ENCODE measurements around the gene EPB41L2. TPM values are rescaled to one million over a fixed set of nuclear protein-coding genes. Genes with fewer than 3 reads are reported as not detected.
"Not testable (repeated sequence)": the region's sequence is repeated elsewhere in the genome, so short reads cannot be mapped to it uniquely, and the experiment has no call there.

EPB41L2 gene
- total RNA-seq, 1 donor from 2014 or later = 61.8 TPM

GRCh38 chr6:130920969-130921368 lies 142.1 kb downstream of the EPB41L2 start:
- peaks cover 4% of the 10 kb centered on the region for H3K9me3 Mint-ChIP-seq
- H3F3A ChIP-seq (ENCODE audit: low read depth) = no peaks in the 10 kb centered on the region
- no peak for TF ChIP-seq CTCF (IDR thresholded peaks at IDR 0.05)
- no peak for TF ChIP-seq EZH2 (IDR thresholded peaks at IDR 0.05)
- no peak for TF ChIP-seq EZH2phosphoT487 (IDR thresholded peaks at IDR 0.05)
- no peaks in the 10 kb centered on the region for H3K9me3 ChIP-seq (ENCODE audit: low read depth)
- H3K27me3 Mint-ChIP-seq (ENCODE audit: insufficient read depth, low read depth) = peaks cover 8% of the 10 kb centered on the region
- no peak overlapping the region for H3K27ac ChIP-seq
- no peaks in the 10 kb centered on the region for H3K36me3 ChIP-seq
- H3K4me2 ChIP-seq = no peak overlapping the region
- no peak for DNase-seq (ENCODE audit: low spot score)
- H3K79me2 ChIP-seq (ENCODE audit: low read depth) = no peaks in the 10 kb centered on the region
- peaks cover 14% of the 10 kb centered on the region for H3K36me3 Mint-ChIP-seq
- no peak overlapping the region for H3K4me3 Mint-ChIP-seq
- H3K27ac Mint-ChIP-seq = no peak overlapping the region
- H2AFZ ChIP-seq (replicated peaks) = no peak overlapping the region
- no peak overlapping the region for H3K4me3 ChIP-seq
- no peaks in the 10 kb centered on the region for H4K20me1 ChIP-seq (ENCODE audit: low read depth)
- peaks cover 4% of the 10 kb centered on the region for H3K4me1 Mint-ChIP-seq
- no peak overlapping the region for H3K9ac ChIP-seq
- no peaks in the 10 kb centered on the region for H3K27me3 ChIP-seq
- H3K4me1 ChIP-seq = no peaks in the 10 kb centered on the region

- Mint-ChIP-seq H3K9me3 (peaks cover 7% of the 10 kb centered on the region), H3K36me3 (peaks cover 11% of the 10 kb centered on the region), H3K4me3 (no peak overlapping the region), H3K4me1 (no peaks in the 10 kb centered on the region), H3K27ac (no peak overlapping the region), H3K27me3 (ENCODE audit: insufficient read depth, low read depth) (peaks cover 2% of the 10 kb centered on the region)
- no peak overlapping the region for H3K4me3 ChIP-seq
- no peaks in the 10 kb centered on the region for H3K27me3 ChIP-seq
- no peaks in the 10 kb centered on the region for H3K4me1 ChIP-seq
- H3K9me3 ChIP-seq (ENCODE audit: low read depth) = no peaks in the 10 kb centered on the region
- H3K36me3 ChIP-seq = no peaks in the 10 kb centered on the region
- H3K27ac ChIP-seq = no peak overlapping the region
- H3K4me2 ChIP-seq = no peak overlapping the region
- no peak for TF ChIP-seq CTCF (IDR thresholded peaks at IDR 0.05)
- TF ChIP-seq EZH2phosphoT487 (IDR thresholded peaks at IDR 0.05) = no peak
- TF ChIP-seq EZH2 (IDR thresholded peaks at IDR 0.05) = no peak
- no peak overlapping the region for H3K9ac ChIP-seq
- no peaks in the 10 kb centered on the region for H3F3A ChIP-seq (ENCODE audit: low read depth)
- H3K79me2 ChIP-seq (ENCODE audit: low read depth) = no peaks in the 10 kb centered on the region
- DNase-seq (ENCODE audit: low spot score) = no peak
- H4K20me1 ChIP-seq (ENCODE audit: low read depth) = no peaks in the 10 kb centered on the region
- no peak overlapping the region for H2AFZ ChIP-seq (replicated peaks)
These were observed 144.9 kb downstream of the EPB41L2 start for GRCh38 chr6:130918171-130918570.

GRCh38 chr6:130915606-130916005 lies 147.4 kb downstream of the EPB41L2 start:
- not testable (repeated sequence) for H3K27me3 Mint-ChIP-seq (ENCODE audit: insufficient read depth, low read depth); H3K4me1 ChIP-seq; H3K4me3 ChIP-seq; H3K9me3 ChIP-seq (ENCODE audit: low read depth); H3K27ac Mint-ChIP-seq; H4K20me1 ChIP-seq (ENCODE audit: low read depth); H3K4me1 Mint-ChIP-seq; H3K4me2 ChIP-seq; H3K27me3 ChIP-seq; H3K4me3 Mint-ChIP-seq; H3K79me2 ChIP-seq (ENCODE audit: low read depth); H3F3A ChIP-seq (ENCODE audit: low read depth); H3K36me3 ChIP-seq; DNase-seq (ENCODE audit: low spot score); H3K9ac ChIP-seq; H2AFZ ChIP-seq (replicated peaks); H3K27ac ChIP-seq
- peaks cover 12% of the 10 kb centered on the region for H3K36me3 Mint-ChIP-seq
- peaks cover 11% of the 10 kb centered on the region for H3K9me3 Mint-ChIP-seq

GRCh38 chr6:130913120-130913519 lies 149.9 kb downstream of the EPB41L2 start:
- H3K4me2 ChIP-seq = no peak overlapping the region
- Mint-ChIP-seq H3K4me1 (no peaks in the 10 kb centered on the region), H3K4me3 (no peak overlapping the region), H3K9me3 (peaks cover 24% of the 10 kb centered on the region), H3K27ac (no peak overlapping the region), H3K27me3 (ENCODE audit: insufficient read depth, low read depth) (peaks cover 2% of the 10 kb centered on the region), H3K36me3 (peaks cover 22% of the 10 kb centered on the region)
- H4K20me1 ChIP-seq (ENCODE audit: low read depth) = no peaks in the 10 kb centered on the region
- H3K27ac ChIP-seq = no peak overlapping the region
- no peak overlapping the region for H3K9ac ChIP-seq
- H3K36me3 ChIP-seq = no peaks in the 10 kb centered on the region
- H3K27me3 ChIP-seq = no peaks in the 10 kb centered on the region
- no peak for TF ChIP-seq CTCF (IDR thresholded peaks at IDR 0.05)
- no peak for TF ChIP-seq EZH2 (IDR thresholded peaks at IDR 0.05)
- TF ChIP-seq EZH2phosphoT487 (IDR thresholded peaks at IDR 0.05) = no peak
- H3K79me2 ChIP-seq (ENCODE audit: low read depth) = no peaks in the 10 kb centered on the region
- no peaks in the 10 kb centered on the region for H3K9me3 ChIP-seq (ENCODE audit: low read depth)
- no peak overlapping the region for H2AFZ ChIP-seq (replicated peaks)
- no peak overlapping the region for H3K4me3 ChIP-seq
- peaks cover 7% of the 10 kb centered on the region for H3F3A ChIP-seq (ENCODE audit: low read depth)
- peaks cover 8% of the 10 kb centered on the region for H3K4me1 ChIP-seq
- DNase-seq (ENCODE audit: low spot score) = peak; percentile 31
